GM03348 (cell line): Measurements from ENCODE around the gene RTN4RL2.

ENCODE experiments used
- DNase-seq: peaks from one replicate; pipeline ENCODE4 v3.0.0; 2012; ENCODE audit warnings: low spot score

Gene RTN4RL2

DNA sequence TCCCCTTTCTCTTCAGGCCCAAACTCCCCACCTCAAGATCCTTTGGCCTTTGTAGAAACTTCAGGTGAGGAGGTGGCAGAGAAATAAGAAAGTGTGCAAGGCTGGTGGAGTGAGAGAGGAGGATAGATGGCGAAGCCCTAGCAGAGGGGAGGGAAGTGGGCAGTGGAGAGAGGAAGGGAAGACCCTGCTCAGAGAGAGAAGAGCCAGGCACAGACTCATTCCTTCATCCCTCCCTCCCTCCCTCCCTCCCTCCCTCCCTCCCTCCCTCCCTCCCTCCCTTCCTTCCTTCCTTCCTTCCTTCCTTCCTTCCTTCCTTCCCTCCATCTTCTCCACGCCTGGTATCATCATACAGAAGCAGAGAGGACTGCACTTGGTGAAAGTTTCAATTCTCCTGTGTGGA lies 21.0 kb downstream of the RTN4RL2 start:
- DNase-seq: no peak

- no peak for DNase-seq
Observed at GRCh38 chr11:57481915-57482781, 21.8 kb downstream of the RTN4RL2 start.

DNA sequence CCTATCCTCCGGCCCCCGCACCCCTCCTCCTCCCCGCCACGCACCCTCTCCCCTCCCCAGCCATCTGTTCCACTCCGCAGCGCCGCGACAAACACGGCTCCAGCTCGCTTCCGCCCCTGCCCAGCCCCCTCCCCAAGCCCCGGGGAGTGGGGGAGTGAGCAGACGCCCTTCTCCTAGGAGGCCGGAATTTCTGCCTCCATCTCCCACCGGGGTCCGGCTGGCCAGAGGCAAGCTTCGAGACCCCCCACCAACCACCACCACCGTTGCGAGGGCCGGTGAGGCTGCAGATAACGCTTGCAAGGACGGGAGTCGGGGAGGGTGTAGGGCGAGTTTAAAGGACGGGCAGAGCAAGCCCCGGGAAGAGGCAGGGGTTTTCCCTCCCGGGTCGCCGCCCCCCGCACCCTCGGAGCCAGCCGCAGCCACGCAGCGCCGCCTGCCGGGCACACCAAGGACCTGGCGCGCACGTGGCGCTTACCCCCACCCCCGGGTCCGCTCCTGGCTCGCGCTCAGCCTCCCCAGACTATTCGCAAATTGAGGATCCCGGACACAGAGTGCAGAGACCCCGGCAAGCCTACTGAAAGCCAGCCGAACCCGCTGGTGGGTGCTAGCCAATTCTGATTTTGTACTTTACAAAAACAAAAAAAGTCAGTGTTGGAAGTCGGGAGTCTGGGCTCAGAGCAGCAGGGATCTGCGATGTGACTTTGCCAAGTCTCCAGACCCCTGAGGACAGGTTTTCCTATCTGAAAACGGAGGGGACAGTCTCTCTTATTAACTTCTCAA lies 22.6 kb downstream of the RTN4RL2 start:
- DNase-seq: peak; percentile 77

DNA sequence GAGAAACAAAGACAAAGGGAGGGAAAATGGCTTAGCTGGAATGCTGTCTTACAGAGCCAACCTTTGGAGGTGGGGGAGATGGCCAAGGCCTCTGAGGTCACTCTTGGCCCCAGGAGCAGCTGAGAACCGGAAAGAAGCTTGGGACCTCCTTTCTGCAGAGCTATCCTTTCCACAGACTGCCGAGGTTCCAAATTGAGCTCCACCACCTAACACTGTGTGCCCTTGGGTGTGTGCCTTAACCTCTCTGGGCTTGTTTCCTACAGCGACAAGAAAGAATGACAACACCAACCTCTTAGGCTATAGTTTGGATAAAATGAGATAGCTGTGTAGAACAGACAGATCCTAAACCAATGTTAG lies 23.2 kb downstream of the RTN4RL2 start:
- DNase-seq: no peak

DNA sequence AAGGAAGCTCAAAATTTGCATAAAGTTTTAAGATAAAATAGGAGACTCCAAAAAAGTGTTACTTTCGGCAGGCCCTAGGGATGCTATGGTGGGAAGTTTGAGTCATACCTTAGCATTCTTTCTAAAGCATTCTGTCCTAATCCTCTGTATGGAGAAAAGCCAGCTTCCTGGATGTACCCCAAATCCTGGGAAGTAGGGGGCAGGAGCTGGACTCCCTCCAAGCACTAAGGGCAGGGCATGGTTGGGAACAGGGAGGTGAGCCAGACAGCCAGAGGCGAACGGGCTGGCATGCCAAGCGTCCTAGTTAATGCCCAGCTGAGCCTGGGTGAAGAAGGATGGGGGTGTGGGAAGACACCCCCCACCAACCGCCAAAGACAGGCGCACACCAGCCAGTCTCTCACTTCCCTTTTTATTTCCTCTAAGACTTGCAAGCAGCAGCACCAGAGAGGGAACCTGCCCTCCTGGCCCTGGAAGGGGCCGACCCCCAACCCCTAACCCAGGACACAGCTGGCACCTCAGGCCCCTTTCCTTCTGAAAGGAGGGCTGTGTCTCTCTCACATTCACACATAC lies 23.9 kb downstream of the RTN4RL2 start:
- no peak for DNase-seq

GRCh38 chr11:57485217-57485990 lies 25.1 kb downstream of the RTN4RL2 start:
- no peak for DNase-seq

DNA sequence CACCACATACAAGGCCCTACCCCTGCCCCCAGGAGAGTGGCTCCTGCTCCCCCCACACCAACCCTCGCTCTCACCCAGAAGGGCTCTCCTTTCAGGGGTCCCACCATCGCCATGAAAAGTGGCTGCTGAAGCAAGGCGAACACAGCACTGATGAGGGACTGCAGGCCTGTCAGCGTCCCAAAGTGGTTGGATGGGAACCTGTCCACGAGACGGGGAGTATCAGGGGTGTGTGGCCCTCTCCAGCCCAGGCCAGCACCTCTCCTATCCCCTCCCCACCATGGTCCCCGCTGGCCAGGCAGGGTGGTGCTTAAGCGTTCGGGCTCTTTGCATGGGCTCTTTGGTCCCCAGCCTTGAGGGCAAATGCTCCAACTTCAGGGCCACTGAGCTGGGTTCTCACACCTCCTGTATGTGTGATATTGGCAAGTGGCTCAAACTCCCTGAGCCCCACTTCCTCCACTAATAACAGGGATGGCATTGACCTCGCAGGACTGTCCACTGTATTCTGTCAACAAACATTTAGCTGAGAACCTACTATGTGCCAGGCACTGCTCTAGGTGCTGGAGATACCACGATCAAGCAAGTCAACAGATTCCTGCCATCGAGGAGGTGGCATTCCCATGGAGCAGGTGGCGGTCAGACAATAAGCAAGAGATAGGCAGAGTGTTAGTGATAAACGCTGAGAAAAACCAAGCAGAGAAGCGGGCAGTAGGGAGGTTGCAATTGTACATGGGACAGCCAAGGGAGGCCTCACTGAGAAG lies 26.9 kb downstream of the RTN4RL2 start:
- DNase-seq: no peak

GRCh38 chr11:57487920-57488659 lies 27.8 kb downstream of the RTN4RL2 start:
- DNase-seq: no peak

DNA sequence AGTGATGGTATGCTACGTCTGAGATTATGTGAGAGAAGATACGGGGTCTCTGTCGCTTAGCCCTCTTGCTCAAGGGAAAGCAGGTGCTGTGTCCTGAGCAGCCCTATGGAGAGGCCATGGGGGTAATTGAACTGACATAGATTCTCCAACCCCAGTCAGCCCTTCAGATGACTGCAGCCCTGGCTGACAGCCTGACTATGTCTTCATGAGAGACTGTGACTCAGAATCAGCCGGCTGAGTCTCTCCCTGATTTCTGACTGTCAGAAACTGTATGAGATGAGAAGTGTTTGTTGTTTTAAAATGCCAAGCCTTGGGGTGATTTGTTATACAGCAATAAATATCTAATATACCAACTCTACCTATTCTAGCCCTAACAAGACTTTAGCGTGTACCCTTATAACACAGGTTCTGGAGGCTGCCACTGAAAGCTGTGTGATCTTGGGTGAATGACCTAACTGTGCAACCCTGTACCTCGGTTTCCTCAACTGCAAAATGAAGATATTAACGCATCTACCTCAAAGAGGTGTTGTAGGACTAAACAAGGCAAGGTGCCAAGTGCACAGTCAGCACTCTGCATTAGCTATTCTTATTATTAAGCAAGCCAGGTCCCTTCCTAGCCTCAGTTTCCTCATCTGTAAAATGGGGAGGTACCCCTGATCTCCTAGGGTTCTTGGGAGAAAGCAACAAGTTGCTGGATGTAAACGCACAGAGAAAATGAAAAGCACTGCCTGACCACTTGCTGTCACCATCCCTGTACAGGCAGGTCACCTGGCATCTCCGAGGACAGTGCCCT lies 30.3 kb downstream of the RTN4RL2 start:
- DNase-seq: no peak

- peak; percentile 41 for DNase-seq
Observed at GRCh38 chr11:57491371-57492061, 31.2 kb downstream of the RTN4RL2 start.

DNA sequence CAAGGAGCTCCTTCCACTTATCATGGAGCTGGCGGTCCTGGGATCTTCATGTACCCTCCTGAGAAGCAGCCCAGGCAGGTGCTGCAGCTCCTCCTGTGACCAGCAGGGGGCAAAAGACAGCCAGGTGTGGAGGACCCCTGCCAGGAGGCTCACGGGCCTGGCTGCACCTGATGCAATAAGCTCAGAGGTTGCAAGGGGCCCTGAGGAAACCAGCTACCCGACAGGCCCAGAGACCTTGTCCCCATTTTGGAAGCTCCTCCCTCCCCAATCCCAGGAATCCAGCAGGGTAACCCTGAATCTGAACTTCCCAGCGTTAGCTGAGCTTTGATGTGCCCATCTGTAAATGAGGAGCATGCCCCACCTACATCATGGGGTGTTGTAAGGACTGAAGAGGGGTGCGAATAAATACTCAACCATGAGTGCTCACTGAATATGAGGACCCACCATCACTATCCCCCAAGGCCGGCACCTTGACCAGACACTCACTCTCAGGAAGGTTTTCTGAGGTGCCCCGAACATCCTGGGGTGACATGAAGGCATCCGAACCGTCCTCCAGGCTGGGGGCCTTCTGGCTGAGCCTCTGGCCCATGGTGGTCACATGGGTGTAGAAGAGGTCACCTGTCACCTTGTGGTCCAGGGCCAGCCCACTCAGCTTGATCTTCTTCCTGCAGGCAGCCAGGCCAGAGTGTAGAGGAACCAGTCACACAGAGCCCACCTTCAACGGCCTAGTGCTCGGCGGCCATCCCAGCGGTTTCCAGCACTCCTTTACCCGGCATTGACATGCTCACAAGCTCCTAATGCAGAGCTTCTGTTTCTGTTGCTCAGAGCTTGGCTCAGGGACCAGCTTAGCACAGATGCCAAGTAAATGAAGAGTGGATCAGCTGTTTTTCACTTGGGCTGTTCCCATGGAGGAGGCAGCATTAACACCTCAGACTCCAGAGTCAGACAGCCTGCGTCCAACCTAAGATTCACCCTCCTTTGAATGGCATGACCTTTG lies 33.5 kb downstream of the RTN4RL2 start:
- DNase-seq: no peak

GRCh38 chr11:57496109-57496820 lies 35.9 kb downstream of the RTN4RL2 start:
- DNase-seq: no peak

DNA sequence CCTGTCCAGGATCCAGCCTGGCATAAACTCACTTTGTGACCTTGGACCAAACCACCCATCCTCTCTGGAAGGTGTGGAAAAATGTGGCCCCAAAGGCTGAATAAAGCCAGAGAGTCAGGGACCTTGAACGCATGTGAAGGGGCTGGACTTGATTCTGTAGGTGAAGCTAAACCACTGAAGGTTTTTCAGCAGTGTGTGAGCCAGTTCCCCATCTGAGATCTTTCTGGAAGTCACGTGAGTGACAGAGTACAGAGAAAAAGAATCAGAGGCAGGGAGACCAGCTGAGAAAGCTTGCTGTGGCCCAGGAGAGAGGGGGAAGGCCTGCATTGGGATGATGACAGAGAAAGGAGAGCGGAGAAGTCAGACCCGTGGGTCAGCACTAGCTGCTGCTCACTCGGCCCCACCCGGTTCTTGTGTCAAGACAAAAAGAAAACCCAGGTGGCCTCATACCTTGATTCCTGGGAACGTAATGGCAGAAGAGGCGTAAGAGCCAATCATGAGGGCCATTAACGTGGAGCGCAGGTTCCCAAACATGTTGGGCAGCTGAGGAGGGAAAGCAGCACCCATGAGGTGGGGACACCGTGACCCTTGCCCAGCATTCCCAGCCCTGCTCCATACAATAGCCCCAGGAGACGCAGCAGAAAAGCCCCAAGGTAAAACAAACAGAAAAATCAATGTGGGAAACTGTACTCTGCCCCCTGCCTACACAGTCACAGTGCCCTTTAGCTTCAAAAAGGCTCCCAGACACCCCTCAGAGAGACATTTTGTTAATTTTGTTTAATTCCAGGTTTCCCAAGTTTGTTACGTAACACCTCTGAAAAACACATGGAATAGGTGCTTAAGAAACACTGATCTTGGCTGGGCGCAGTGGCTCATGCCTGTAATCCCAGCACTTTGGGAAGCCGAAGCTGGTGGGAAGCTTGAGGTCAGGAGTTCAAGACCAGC lies 37.2 kb downstream of the RTN4RL2 start:
- no peak for DNase-seq

DNA sequence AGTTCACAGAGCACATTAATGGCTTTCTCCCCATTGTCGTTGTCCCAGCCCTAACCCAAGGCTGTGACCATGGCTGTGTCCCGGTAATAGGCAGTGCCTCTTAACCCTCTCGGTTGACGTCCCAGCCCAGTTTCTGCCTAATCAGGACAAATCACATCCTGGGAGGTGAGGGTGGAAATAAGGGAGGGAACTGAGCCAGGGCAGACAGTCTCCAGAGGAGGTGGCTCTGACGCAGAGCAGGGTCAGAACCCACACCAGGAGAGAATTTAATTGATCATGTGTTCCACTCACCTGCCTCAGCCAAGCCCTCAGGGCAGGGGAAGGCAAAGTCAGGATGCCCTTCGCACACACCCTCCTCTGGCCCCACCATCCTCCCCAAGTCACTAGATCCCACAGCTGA lies 38.2 kb downstream of the RTN4RL2 start:
- DNase-seq: no peak

DNA sequence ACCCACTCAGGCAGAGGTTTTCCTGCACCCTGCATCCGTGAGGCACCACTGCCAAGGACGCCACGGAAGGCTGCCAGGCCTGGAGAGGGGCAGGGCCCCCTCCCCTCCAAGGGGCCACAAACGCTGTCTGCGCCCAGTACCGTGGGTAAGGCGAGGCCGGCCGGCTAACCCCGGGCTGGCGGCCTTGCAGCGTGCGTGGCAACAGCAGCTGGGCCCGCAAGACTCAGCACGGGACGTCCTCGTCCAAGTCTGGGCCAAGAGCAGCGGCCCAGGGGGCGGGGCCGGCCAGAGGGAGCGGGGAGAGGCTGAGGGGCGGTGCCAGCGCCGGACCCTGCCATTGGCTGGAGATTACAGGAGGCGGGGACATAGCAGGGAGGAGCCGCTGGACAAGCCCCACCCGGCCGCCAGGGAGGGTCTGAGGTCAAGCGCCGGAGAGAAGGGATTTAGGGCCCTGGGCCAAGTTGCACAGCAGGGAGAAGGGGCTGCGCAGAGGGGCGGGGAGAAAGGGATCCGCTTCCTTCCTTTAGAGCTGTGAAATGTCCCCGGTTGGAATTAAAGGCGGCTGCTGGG lies 39.2 kb downstream of the RTN4RL2 start:
- peak; percentile 99 for DNase-seq

DNA sequence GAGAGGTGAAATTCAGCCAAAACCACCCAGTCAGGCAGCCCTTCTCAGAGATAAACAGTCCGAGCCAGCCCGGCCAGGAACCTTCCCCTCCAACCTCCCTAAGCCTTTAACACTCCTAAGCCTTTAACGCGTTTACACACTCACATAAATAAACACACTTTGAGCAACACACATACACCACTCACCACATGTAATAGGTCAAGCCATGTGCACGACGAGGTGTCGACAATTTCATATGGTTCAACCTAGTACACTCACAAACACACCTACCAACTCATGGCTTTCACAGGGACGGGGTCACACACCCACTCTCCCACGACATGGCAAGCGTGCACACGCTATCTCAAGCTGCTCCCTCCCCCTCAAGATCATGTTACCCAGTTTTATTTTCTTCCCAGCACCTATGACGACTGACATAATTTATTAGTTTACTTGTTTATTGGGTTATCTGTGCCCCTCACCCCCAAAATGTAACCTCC lies 39.7 kb downstream of the RTN4RL2 start:
- no peak for DNase-seq
